Measurements from ENCODE around the gene CPEB3.
"Not testable (repeated sequence)": the region's sequence is repeated elsewhere in the genome, so short reads cannot be mapped to it uniquely, and the experiment has no call there.

Gene CPEB3

DNA sequence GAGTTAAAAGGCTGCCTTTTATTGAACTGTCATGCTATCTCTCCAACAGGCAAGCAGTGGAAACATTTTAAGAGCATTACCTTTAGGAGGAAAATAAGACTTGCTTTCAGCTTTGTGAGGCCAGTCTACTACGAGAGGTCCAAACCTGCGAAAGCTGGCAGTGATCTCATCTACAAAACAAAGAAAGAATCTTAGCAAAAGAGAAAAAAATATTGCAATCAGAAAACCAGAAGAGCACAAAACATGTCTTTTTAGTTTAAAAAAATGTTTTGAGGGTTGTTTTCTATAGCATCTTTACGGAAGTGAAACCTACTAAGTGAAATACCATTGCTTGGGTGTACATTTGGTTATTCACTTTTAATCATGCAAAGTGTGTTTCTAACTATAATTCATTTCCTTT, 147.9 kb downstream of the CPEB3 start:
- DNase-seq (ENCODE audit: low read depth, low spot score): no peak

- DNase-seq (ENCODE audit: low read depth, low spot score): no peak
Observed at GRCh38 chr10:92142512-92142911, 148.4 kb downstream of the CPEB3 start.

- not testable (repeated sequence) for DNase-seq (ENCODE audit: low read depth, low spot score)
Observed at GRCh38 chr10:92141147-92141546, 149.7 kb downstream of the CPEB3 start.

GRCh38 chr10:92134049-92134448, 156.8 kb downstream of the CPEB3 start:
- DNase-seq (ENCODE audit: low read depth, low spot score): not testable (repeated sequence)

GRCh38 chr10:92131275-92131820, 159.5 kb downstream of the CPEB3 start:
- no peak for DNase-seq (ENCODE audit: low read depth, low spot score)

DNA sequence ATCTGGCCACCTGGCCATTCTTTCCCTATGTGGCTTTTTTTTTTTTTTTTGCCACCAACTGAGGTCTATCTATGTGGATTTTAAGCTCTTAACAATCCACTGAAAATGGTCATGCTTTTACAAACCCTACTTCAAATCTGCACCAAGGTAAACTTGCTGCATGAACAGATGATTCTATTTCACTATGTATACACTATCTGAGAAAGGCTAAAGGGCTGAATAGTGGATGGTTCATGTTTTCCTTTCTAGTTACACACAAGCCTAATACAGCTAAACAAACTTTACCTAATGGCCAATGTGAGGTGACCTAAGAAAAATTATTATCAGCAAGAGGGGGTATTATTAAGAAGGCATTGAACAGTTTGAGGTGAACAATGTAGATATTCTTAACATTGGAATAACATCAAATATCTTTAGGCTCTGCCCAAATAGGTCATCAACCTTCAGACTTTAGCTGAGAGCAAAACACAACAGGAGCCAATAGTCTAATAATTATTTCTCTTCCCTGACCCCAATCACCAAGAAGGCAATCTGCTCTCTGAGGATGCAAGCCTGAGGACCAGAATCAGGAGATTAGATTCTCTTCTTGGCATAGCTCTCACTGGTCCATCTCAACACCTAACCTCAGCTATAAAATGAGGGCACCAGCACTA, 160.1 kb downstream of the CPEB3 start:
- no peak for DNase-seq (ENCODE audit: low read depth, low spot score)

- peak; percentile 81 for DNase-seq (ENCODE audit: low read depth, low spot score)
Observed at GRCh38 chr10:92126100-92126650, 164.7 kb downstream of the CPEB3 start.

- DNase-seq (ENCODE audit: low read depth, low spot score): no peak
Observed at GRCh38 chr10:92125144-92125543, 165.7 kb downstream of the CPEB3 start.

GRCh38 chr10:92124616-92125143, 166.2 kb downstream of the CPEB3 start:
- peak; percentile 82 for DNase-seq (ENCODE audit: low read depth, low spot score)

DNA sequence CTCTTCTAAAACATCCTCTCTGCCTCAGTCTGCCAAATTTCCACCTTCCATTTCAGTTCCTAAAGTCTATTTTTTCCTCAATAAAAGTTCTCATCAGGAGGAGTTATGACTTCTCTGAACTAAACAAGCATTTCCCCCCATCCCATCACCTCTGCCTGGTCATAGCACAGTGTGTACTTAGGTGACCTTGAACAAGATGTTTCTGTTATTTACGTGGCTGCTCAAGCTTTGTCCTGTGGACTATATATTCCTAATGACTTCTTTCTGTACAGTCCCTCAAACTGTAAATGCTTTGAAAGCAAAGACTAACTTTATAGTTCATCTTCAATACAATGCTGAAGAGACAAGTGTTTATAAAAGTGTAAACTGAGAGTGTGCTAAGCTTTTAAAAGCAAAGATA, 166.9 kb downstream of the CPEB3 start:
- no peak for DNase-seq (ENCODE audit: low read depth, low spot score)

- peak; percentile 24 for DNase-seq (ENCODE audit: low read depth, low spot score)
Observed at GRCh38 chr10:92122941-92123450, 167.9 kb downstream of the CPEB3 start.

DNA sequence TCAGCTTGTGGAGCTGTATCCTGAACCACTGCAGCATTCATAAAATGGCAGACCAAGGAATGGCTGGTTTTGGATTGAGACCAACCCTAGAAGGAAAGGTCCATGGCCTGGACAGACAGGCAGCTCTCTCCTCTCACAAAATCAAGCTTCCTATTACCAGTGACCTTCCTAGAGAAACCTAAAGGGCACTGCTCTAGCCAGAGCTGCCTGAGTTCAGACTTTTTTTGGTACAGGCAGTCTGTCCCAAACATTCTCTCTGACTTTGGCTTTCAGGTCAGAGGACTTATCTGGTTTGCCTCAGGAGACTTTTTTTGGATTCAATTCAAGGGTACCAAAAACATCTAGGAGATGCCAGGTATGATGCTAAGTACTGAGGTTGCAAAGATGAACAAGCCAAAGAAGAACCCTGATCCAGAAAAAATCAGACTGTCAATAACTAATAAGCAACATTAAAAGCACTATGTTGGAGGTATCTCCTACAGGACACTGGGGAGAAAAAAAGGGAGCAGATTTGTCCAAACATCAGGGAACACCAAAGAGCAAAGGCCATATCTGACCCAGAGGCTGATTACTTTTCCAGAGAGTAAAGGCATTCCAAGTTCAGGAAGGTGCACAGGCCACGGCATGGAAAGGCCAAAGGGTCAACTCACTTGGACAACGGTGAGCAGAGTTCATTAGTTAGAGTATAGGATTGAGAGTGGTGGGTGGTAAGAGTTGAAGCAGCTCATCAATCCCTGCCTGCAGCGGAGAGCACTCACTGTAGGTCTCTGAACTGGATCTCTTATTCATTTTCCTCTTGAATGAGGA, 169.0 kb downstream of the CPEB3 start:
- no peak for DNase-seq (ENCODE audit: low read depth, low spot score)

- no peak for DNase-seq (ENCODE audit: low read depth, low spot score)
Observed at GRCh38 chr10:92119340-92119739, 171.5 kb downstream of the CPEB3 start.

GRCh38 chr10:92114917-92115316, 176.0 kb downstream of the CPEB3 start:
- DNase-seq (ENCODE audit: low read depth, low spot score): not testable (repeated sequence)

DNA sequence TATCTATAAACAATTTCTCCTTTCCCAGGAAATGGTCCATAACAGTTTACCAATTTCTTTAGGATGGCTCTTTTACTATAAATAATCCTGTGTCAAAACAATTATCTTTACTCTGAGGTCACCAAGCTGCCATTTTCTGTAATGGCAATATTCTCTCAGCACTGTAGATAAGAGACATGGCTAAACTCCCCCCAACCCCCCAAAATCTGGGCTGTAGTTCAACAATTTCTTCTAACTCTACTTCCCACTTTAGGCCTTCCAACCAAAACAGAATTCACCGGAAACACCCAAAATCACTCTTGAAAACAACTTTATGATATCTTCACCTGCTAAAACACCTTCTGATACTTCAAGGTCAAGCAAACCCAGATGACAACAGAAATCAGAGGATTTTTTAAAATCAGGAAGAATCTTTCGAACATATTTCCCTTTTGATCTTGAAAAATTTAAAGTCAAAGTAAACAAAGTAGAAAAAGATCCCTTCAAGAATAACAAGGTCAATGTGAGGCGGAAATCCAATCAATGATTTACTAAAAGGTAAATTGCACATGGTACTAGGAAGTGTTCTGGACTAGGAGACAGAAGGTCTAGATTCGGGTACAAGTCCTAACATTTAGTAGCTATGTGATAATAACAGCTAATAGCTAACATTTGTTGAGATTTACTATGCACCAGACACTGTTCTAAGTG, 176.8 kb downstream of the CPEB3 start:
- no peak for DNase-seq (ENCODE audit: low read depth, low spot score)

DNA sequence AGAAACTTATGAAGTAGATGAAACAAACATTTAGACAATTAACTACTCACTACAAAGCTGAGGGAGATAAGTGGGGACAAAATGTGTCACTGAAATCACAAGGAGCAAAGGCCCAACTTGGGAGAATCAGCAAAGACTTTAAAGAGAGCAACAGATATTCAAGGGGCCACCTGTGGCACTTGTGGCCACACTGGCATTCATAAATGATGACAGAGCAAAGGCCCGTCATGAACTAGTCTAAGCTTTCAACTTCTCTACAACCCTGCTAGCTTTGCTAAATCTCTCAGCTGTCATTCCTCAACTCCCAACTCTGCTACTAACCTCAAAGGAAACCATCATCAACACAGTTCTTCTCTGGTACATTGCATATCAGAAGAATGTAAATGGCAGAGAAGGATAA, 178.4 kb downstream of the CPEB3 start:
- no peak for DNase-seq (ENCODE audit: low read depth, low spot score)

DNA sequence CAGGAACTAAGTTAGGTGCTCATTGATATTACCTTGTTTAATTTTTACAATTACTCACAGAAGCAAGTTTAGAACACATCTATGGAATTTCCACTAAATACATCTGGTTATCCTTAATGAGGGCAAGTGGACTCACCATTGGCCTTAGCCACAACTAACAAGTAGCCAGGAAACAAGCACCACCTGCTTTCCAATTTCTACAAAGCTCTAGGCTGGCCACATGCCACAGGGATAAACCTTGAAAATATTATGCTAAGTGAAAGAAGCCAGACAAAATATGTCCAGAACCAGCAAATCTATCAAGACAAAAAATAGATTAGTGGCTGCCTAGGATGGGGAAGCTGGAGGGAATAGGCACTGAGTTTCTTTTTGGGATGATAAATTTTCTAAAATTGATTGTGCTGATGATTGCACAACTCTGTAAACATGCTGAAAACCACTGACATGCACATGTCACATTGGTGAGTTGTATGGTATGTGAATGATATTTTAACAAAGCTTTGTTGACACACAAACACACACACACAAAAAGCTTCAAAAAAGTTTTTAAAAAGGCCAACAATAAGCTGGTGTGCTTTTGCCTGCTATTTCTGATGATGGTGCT, 179.4 kb downstream of the CPEB3 start:
- no peak for DNase-seq (ENCODE audit: low read depth, low spot score)

- DNase-seq (ENCODE audit: low read depth, low spot score): peak; percentile 50
Observed at GRCh38 chr10:92110039-92110794, 180.7 kb downstream of the CPEB3 start.

DNA sequence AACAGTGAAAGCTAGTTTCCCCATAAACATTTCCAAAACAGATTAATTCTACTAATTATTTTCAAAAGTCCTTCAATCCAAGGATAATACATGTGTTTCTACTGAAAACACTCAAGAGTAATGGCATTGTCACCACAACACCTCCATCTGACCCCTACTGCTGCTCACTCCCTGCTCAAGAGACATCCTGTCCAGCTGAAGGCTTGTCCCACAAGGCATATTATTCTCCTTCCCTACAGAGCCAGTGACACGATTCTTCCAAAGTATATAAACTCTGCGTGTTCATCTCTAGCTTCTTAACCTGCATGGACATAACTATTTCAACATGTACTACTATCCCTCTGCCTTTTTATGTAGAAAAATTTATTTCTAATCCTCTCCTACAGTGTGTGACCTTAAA, 182.1 kb downstream of the CPEB3 start:
- DNase-seq (ENCODE audit: low read depth, low spot score): no peak

GRCh38 chr10:92108120-92108519, 182.8 kb downstream of the CPEB3 start:
- DNase-seq (ENCODE audit: low read depth, low spot score): no peak
